Endothelial cell of umbilical vein (primary cell): Measurements from ENCODE around the gene P2RY11. TPM values are rescaled to one million over a fixed set of nuclear protein-coding genes. Genes with fewer than 3 reads are reported as not detected.

Source experiments
- BruUV-seq: library from RNA; stranded (reverse); fragments of 400-500 nt; replicated peaks from 2 replicates; lab custom pipeline; 2021; lab: Mats Ljungman, UMichigan
- CTCF ChIA-PET: fragments of 300-600, 350-600 bp; sonication (Branson Sonifier 250); formaldehyde crosslinking; loops from one replicate; lab custom pipeline; 2021; ENCODE audit warnings: antibody characterized with exemption, inconsistent platforms; lab: Charles Lee
- POLR2A ChIA-PET: fragments of 300-600, 350-600 bp; sonication (Branson Sonifier 250); formaldehyde crosslinking; loops from one replicate; lab custom pipeline; 2021; ENCODE audit warnings: antibody characterized with exemption, inconsistent platforms; lab: Charles Lee
- DNase-seq: peaks from one replicate; pipeline ENCODE4 v3.0.0-alpha.2; 2011; ENCODE audit warnings: low read depth, low spot score
- FAIRE-seq: peaks from 2 replicates; lab custom pipeline; 2011; peaks lifted over from hg19 to GRCh38; lab: Jason Lieb, UNC
- H2AFZ ChIP-seq: 2 replicates; pipeline ENCODE4 v1.6.0; 2012; ENCODE audit warnings: low read depth, low read length, control low read depth, inconsistent platforms
- H3K27ac ChIP-seq: 2 replicates; pipeline ENCODE4 v1.5.1; 2011; ENCODE audit warnings: low read depth, mild to moderate bottlenecking, control low read depth, low read length, moderate library complexity; ENCODE audit not compliant: insufficient read depth
- H3K27me3 ChIP-seq, 2 experiments: 2 replicates each; pipeline versions ENCODE4 v1.6.0 to v1.6.1; 2011; ENCODE audit warnings: low read length in 2 of 2, mixed read lengths in 1 of 2; ENCODE audit not compliant: control insufficient read depth in 2 of 2, insufficient read depth in 2 of 2
- H3K36me3 ChIP-seq, 2 experiments: 2 replicates in 1 of 2; 3 replicates in 1 of 2; pipeline ENCODE4 v1.5.1; 2011; ENCODE audit warnings: low read length in 2 of 2, mild to moderate bottlenecking in 1 of 2, moderate library complexity in 1 of 2; ENCODE audit not compliant: control insufficient read depth in 2 of 2, insufficient read depth in 2 of 2; ENCODE audit errors: extremely low read depth in 1 of 2
- H3K4me1 ChIP-seq: 3 replicates; pipeline ENCODE4 v1.5.1; 2011; ENCODE audit warnings: mild to moderate bottlenecking, low read length; ENCODE audit not compliant: control insufficient read depth, insufficient read depth; ENCODE audit errors: extremely low read depth
- H3K4me2 ChIP-seq: 2 replicates; pipeline ENCODE4 v1.6.1; 2011; ENCODE audit warnings: low read length, control low read depth, mixed read lengths; ENCODE audit not compliant: insufficient read depth
- H3K4me3 ChIP-seq, 3 experiments: fragments of 200-600 bp in 1 of 3; sonication (generic), shearing (Covaris generic) in 1 of 3; replicated peaks in 1 of 3; 2 replicates each; pipeline ENCODE4 v1.5.1; 2011 to 2016; ENCODE audit warnings: control low read depth in 3 of 3, low read length in 3 of 3, mild to moderate bottlenecking in 2 of 3, inconsistent platforms in 1 of 3, low read depth in 1 of 3, moderate library complexity in 1 of 3; ENCODE audit not compliant: insufficient read depth in 1 of 3
- H3K79me2 ChIP-seq: 2 replicates; pipeline ENCODE4 v1.6.0; 2012; ENCODE audit warnings: low read length, inconsistent platforms; ENCODE audit not compliant: control insufficient read depth, insufficient read depth
- H3K9ac ChIP-seq: replicated peaks from 2 replicates; pipeline ENCODE3; 2011; ENCODE audit warnings: low read length, control low read depth; ENCODE audit not compliant: insufficient read depth; ENCODE audit errors: extremely low read depth
- H3K9me1 ChIP-seq: replicated peaks from 3 replicates; pipeline ENCODE4 v1.6.0; 2011; ENCODE audit warnings: mild to moderate bottlenecking, low read length; ENCODE audit not compliant: control insufficient read depth, insufficient read depth; ENCODE audit errors: extremely low read depth
- H3K9me3 ChIP-seq: replicated peaks from 2 replicates; pipeline ENCODE4 v1.5.1; 2012; ENCODE audit warnings: low read length, inconsistent platforms; ENCODE audit not compliant: control insufficient read depth, insufficient read depth
- H4K20me1 ChIP-seq: replicated peaks from 2 replicates; pipeline ENCODE3; 2011; ENCODE audit warnings: mild to moderate bottlenecking, low read length; ENCODE audit not compliant: control insufficient read depth, insufficient read depth; ENCODE audit errors: extremely low read depth
- CTCF ChIP-seq, 2 donors: IDR thresholded peaks; 1 replicate in 1 of 2; 2 replicates in 1 of 2; pipeline ENCODE4 v1.5.1; 2011; ENCODE audit warnings: low read length in 2 of 2, mild to moderate bottlenecking in 2 of 2, moderate library complexity in 2 of 2, control low read depth in 1 of 2, inconsistent platforms in 1 of 2, low read depth in 1 of 2; ENCODE audit not compliant: insufficient read depth in 1 of 2; ENCODE audit errors: extremely low read depth in 1 of 2
- EZH2 ChIP-seq: IDR thresholded peaks from 2 replicates; pipeline ENCODE4 v1.6.1; 2012; ENCODE audit warnings: borderline replicate concordance, low read depth, mild to moderate bottlenecking, moderate library complexity, low read length, inconsistent platforms; ENCODE audit not compliant: severe bottlenecking
- FOS ChIP-seq: IDR thresholded peaks from 2 replicates; pipeline ENCODE4 v1.6.1; 2011; ENCODE audit warnings: mild to moderate bottlenecking, low read length, moderate library complexity, borderline replicate concordance; ENCODE audit not compliant: insufficient read depth
- GATA2 ChIP-seq: IDR thresholded peaks from 2 replicates; pipeline ENCODE4 v1.7.0; 2011; ENCODE audit warnings: low read depth, mild to moderate bottlenecking, moderate library complexity, mixed read lengths, low read length; ENCODE audit not compliant: insufficient read length, insufficient read depth
- JUN ChIP-seq: IDR thresholded peaks from 2 replicates; pipeline ENCODE4 v1.6.1; 2011; ENCODE audit warnings: borderline replicate concordance, low read depth; ENCODE audit not compliant: insufficient read length, insufficient read depth
- MAX ChIP-seq: IDR thresholded peaks from 2 replicates; pipeline ENCODE4 v1.6.1; 2011; ENCODE audit not compliant: insufficient read depth, insufficient read length
- MYC ChIP-seq: IDR thresholded peaks from one replicate; pipeline ENCODE4 v1.6.1; 2011; ENCODE audit warnings: mild to moderate bottlenecking, low read depth, low read length
- POLR2A ChIP-seq: IDR thresholded peaks from 2 replicates; pipeline ENCODE4 v1.6.1; 2012; ENCODE audit warnings: low read depth, mild to moderate bottlenecking, control low read depth, low read length
- POLR2AphosphoS5 ChIP-seq: IDR thresholded peaks from 2 replicates; pipeline ENCODE4 v1.6.1; 2012; ENCODE audit warnings: low read depth, mild to moderate bottlenecking, control low read depth, low read length, moderate library complexity; ENCODE audit not compliant: insufficient read depth
- dilution Hi-C: fragments of 300-500 bp; cut with MboI; formaldehyde crosslinking; loops from one replicate; pipeline ENCODE4 v1.15.0; 2019; ENCODE audit warnings: low sequenced_read_pairs; ENCODE audit not compliant: extremely low pct_ligation_motif_present
- intact Hi-C: fragments of 100-400 bp; cut with micrococcal nuclease; formaldehyde crosslinking; loops from one replicate; pipeline ENCODE4 v1.10.0; 2022
- polyA plus RNA-seq, 4 experiments: library from polyadenylated mRNA; depleted of rRNA in 3 of 4; stranded (reverse) in 3 of 4; unstranded in 1 of 4; fragments of >200 nt; gene quantifications; 2 replicates each; pipeline versions ENCODE4 v1.2.1 to v1.2.3, GENCODE V29; 2011 to 2012; ENCODE audit warnings: missing spikeins in 1 of 4
- total RNA-seq: library from RNA; stranded (reverse); gene quantifications from 2 replicates; pipeline ENCODE4 v1.2.3, GENCODE V29; 2021

Gene P2RY11
- total and polyA plus RNA-seq, 2 donors (not counting 3 experiments of a cell fraction or from before 2014, with no cell fraction given) = 3.6 to 14.6 TPM

GRCh38 chr19:10124429-10124828 lies 12.9 kb downstream of the P2RY11 start:
- H3K79me2 ChIP-seq = peaks cover 2% of the 10 kb centered on the region

More at GRCh38 chr19:10124429-10124828, 12.9 kb downstream of the P2RY11 start:
- BruUV-seq = no TSS peak
- no peak overlapping the region for H3K27ac ChIP-seq
- POLR2A ChIA-PET = no interaction called here
- H3K9ac ChIP-seq = no peak overlapping the region
- CTCF ChIA-PET = no interaction called here
- TF ChIP-seq JUN (no peak), MAX (no peak), GATA2 (no peak), POLR2AphosphoS5 (no peak), MYC (no peak), FOS (no peak), CTCF (IDR thresholded peaks at IDR 0.05; ENCODE audit: extremely low read depth in 1 of 2, insufficient read depth in 1 of 2, low read depth in 1 of 2, low read length in 2 of 2) (no peak), EZH2 (no peak), POLR2A (no peak)
- no peak overlapping the region for H3K4me3 ChIP-seq
- DNase-seq = no peak
- no peaks in the 10 kb centered on the region for H3K27me3 ChIP-seq
- FAIRE-seq = no peak
- H2AFZ ChIP-seq = no peak overlapping the region
- intact Hi-C loops (loop anchor here (5.0 kb wide), 1 partner anchor 258 kb away; the partner anchor contains the start of gene TYK2), dilution Hi-C loops (no loop called here)
- H4K20me1 ChIP-seq = no peaks in the 10 kb centered on the region
- H3K4me1 ChIP-seq = peaks cover 6% of the 10 kb centered on the region
- no peak overlapping the region for H3K4me2 ChIP-seq
- no peaks in the 10 kb centered on the region for H3K36me3 ChIP-seq
- no peaks in the 10 kb centered on the region for H3K9me1 ChIP-seq
- H3K9me3 ChIP-seq = no peaks in the 10 kb centered on the region
